Endodermal cell (in vitro differentiated cells): ENCODE data around the gene ANKEF1. TPM values are rescaled to one million over a fixed set of nuclear protein-coding genes. Genes with fewer than 3 reads are reported as not detected.

Experiments
- DNase-seq: peaks from one replicate; pipeline ENCODE4 v3.0.0-alpha.2; 2017
- H3K27ac ChIP-seq: 2 replicates; pipeline ENCODE4 v1.5.1; 2013; ENCODE audit warnings: mild to moderate bottlenecking, low read depth, low read length, moderate library complexity
- H3K27me3 ChIP-seq: 2 replicates; pipeline ENCODE4 v1.6.1; 2013; ENCODE audit warnings: mild to moderate bottlenecking, low read length, moderate library complexity; ENCODE audit not compliant: insufficient read depth, control insufficient read depth, poor library complexity, severe bottlenecking
- H3K36me3 ChIP-seq: 2 replicates; pipeline ENCODE4 v1.7.0; 2013; ENCODE audit warnings: mild to moderate bottlenecking, low read length, moderate library complexity; ENCODE audit not compliant: control insufficient read depth, insufficient read depth
- H3K4me1 ChIP-seq: one replicate; pipeline ENCODE4 v1.7.0; 2013; ENCODE audit warnings: low read length; ENCODE audit not compliant: control insufficient read depth, insufficient read depth
- H3K4me3 ChIP-seq: 2 replicates; pipeline ENCODE4 v1.5.1; 2013; ENCODE audit warnings: mild to moderate bottlenecking, low read length, moderate library complexity
- H3K9ac ChIP-seq: 2 replicates; pipeline ENCODE4 v1.6.1; 2013; ENCODE audit warnings: mild to moderate bottlenecking, low read length, moderate library complexity; ENCODE audit not compliant: poor library complexity, severe bottlenecking; ENCODE audit errors: extremely low read depth
- H3K9me3 ChIP-seq: 2 replicates; pipeline ENCODE4 v1.6.1; 2013; ENCODE audit warnings: mild to moderate bottlenecking, low read length, moderate library complexity; ENCODE audit not compliant: control insufficient read depth
- H3K27ac Mint-ChIP-seq: 2 replicates; pipeline ENCODE4 v1.8.0; 2020; ENCODE audit warnings: mixed read lengths
- H3K27me3 Mint-ChIP-seq: 2 replicates; pipeline ENCODE4 v1.8.0; 2021; ENCODE audit warnings: mild to moderate bottlenecking, mixed read lengths; ENCODE audit not compliant: insufficient read depth
- H3K36me3 Mint-ChIP-seq: 2 replicates; pipeline ENCODE4 v1.8.0; 2020; ENCODE audit warnings: low read depth, mixed read lengths
- H3K4me1 Mint-ChIP-seq: 2 replicates; pipeline ENCODE4 v1.8.0; 2020; ENCODE audit warnings: mixed read lengths
- H3K4me3 Mint-ChIP-seq: 2 replicates; pipeline ENCODE4 v1.8.0; 2020; ENCODE audit warnings: mild to moderate bottlenecking, moderate library complexity, mixed read lengths
- H3K9me3 Mint-ChIP-seq: 2 replicates; pipeline ENCODE4 v1.8.0; 2020; ENCODE audit warnings: mild to moderate bottlenecking, mixed read lengths
- WGBS, 2 experiments: methylation state at CpG; one replicate each; pipeline versions ENCODE4 v1.1.5 to v1.1.7; 2013; ENCODE audit warnings: missing lambda C conversion rate in 2 of 2, mixed read lengths in 1 of 2; ENCODE audit not compliant: insufficient coverage in 1 of 2, insufficient read length in 1 of 2; 5-methylcytosine and 5-hydroxymethylcytosine counted together
- total RNA-seq, 2 donors: library from RNA; stranded (reverse); fragmentation: NEBNext Ultra II Directional in 1 of 2; extraction: Animal tissue kit (Norgen Biotek cat#: 25700) in 1 of 2; gene quantifications; 2 replicates in 1 of 2; 3 replicates in 1 of 2; pipeline ENCODE4 v1.2.1, GENCODE V29; 2021
- TF ChIP-seq, protein P1 (sequence below): fragments of 200-600 bp; sonication (generic); conservative IDR thresholded peaks from 2 replicates; pipeline ENCODE4 v1.5.0; 2021; ENCODE audit warnings: antibody characterized with exemption, mild to moderate bottlenecking

ANKEF1 gene
- total RNA-seq, 2 donors from 2014 or later: 8.8 to 13.1 TPM

DNA sequence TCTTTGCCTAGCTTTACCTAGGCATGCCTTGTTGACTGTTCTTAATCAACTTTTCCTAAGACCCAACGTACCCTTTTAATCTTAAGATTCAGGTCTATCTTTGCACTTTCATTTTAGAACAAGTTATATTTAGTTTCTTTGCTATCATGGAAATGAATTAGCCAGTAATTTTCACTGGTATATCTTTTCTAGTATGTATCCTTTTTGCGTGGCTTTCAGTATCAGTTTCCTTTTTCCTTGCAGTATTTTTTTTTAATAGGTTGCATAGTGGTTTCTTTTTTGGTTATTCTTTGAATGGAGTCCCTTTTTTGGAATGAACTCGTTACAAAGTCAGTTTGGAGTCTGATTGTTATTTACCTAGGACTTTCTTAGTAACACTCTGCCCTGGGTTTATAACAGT is 7.3 kb downstream of the ANKEF1 start:
- no peak overlapping the region for H3K4me3 ChIP-seq
- Mint-ChIP-seq H3K36me3 (peaks cover 7% of the 10 kb centered on the region), H3K4me1 (no peaks in the 10 kb centered on the region), H3K4me3 (no peak overlapping the region), H3K27me3 (no peaks in the 10 kb centered on the region), H3K9me3 (no peaks in the 10 kb centered on the region), H3K27ac (no peak overlapping the region)
- H3K27ac ChIP-seq: no peak overlapping the region
- 90 to 100% methylated on average over 1 to 3 of the region's 3 CpGs for WGBS, 2 experiments
- H3K27me3 ChIP-seq: no peaks in the 10 kb centered on the region
- TF ChIP-seq, protein P1, sequence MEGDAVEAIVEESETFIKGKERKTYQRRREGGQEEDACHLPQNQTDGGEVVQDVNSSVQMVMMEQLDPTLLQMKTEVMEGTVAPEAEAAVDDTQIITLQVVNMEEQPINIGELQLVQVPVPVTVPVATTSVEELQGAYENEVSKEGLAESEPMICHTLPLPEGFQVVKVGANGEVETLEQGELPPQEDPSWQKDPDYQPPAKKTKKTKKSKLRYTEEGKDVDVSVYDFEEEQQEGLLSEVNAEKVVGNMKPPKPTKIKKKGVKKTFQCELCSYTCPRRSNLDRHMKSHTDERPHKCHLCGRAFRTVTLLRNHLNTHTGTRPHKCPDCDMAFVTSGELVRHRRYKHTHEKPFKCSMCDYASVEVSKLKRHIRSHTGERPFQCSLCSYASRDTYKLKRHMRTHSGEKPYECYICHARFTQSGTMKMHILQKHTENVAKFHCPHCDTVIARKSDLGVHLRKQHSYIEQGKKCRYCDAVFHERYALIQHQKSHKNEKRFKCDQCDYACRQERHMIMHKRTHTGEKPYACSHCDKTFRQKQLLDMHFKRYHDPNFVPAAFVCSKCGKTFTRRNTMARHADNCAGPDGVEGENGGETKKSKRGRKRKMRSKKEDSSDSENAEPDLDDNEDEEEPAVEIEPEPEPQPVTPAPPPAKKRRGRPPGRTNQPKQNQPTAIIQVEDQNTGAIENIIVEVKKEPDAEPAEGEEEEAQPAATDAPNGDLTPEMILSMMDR: no peak
- H3K4me1 ChIP-seq: no peaks in the 10 kb centered on the region
- peaks cover 15% of the 10 kb centered on the region for H3K36me3 ChIP-seq
- DNase-seq: no peak
- no peaks in the 10 kb centered on the region for H3K9me3 ChIP-seq
- no peak overlapping the region for H3K9ac ChIP-seq

DNA sequence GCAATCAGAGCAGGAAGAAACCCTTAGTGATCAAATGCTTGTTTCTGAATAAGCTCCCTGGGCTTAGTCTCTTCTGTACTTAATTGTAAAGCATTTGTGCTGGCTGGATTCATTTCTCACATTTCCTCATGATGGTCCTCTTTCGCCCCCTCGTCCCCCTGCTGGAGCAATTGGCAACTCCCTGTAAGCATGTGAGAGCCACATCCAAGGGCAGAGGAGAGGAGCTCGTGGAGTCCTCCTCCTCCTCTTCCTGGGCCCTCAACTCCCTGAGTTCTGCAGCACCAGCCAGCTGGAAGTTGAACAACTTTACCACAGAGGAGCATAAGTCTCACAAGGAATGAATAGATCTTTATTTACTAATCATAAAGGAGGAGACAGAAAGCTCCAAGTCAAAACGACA is 12.6 kb downstream of the ANKEF1 start:
- TF ChIP-seq, protein P1: peak; percentile 79
- DNase-seq: peak; percentile 84
- Histone ChIP-seq H3K27ac (no peak overlapping the region), H3K4me3 (no peak overlapping the region), H3K27me3 (no peaks in the 10 kb centered on the region), H3K36me3 (no peaks in the 10 kb centered on the region), H3K4me1 (no peaks in the 10 kb centered on the region), H3K9me3 (no peaks in the 10 kb centered on the region), H3K9ac (no peak overlapping the region)
- Mint-ChIP-seq H3K4me1 (no peaks in the 10 kb centered on the region), H3K9me3 (no peaks in the 10 kb centered on the region), H3K27ac (no peak overlapping the region), H3K4me3 (no peak overlapping the region), H3K36me3 (no peaks in the 10 kb centered on the region), H3K27me3 (no peaks in the 10 kb centered on the region)
- WGBS, 2 experiments: 60 to 61% methylated on average over 1 to 4 of the region's 4 CpGs

DNA sequence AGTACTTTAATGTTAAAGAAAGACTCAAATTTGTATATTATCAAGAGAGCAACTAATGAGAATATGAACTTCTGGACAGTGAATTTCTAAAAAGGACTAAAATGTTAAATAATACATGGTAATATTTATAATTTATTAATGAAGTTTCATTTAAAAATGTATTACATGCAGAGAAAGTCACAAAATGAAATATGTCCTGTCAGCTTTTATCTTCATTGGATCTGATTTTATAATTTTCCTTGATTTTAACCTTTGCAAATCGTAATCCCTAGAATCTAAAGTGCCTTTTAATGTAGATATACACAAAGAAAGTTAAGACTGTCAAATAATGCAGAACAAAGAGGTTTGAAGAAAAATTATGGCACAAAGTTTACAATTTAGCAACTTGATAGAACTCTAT is 16.4 kb downstream of the ANKEF1 start:
- Histone ChIP-seq H3K9me3 (no peaks in the 10 kb centered on the region), H3K27ac (no peak overlapping the region), H3K4me3 (no peak overlapping the region), H3K4me1 (no peaks in the 10 kb centered on the region), H3K36me3 (peaks cover 5% of the 10 kb centered on the region), H3K27me3 (no peaks in the 10 kb centered on the region), H3K9ac (no peak overlapping the region)
- H3K27me3 Mint-ChIP-seq: no peaks in the 10 kb centered on the region
- no peak overlapping the region for H3K4me3 Mint-ChIP-seq
- WGBS, 2 experiments: 0% methylated on average over 1 of the region's 1 CpG; no CpG with 5 or more reads in 1 of the 2 experiments
- H3K4me1 Mint-ChIP-seq: no peaks in the 10 kb centered on the region
- peaks cover 6% of the 10 kb centered on the region for H3K36me3 Mint-ChIP-seq
- H3K9me3 Mint-ChIP-seq: no peaks in the 10 kb centered on the region
- DNase-seq: no peak
- no peak overlapping the region for H3K27ac Mint-ChIP-seq
- TF ChIP-seq, protein P1: no peak
